NCI-H82 treated with DMSO at 0.1 percent for 48 hours (cell line): ENCODE measurements around the gene OR4D11.
"Not testable (repeated sequence)": the region's sequence is repeated elsewhere in the genome, so short reads cannot be mapped to it uniquely, and the experiment has no call there.

Experiments
- DNase-seq: peaks from one replicate; lab custom pipeline; 2025; ENCODE audit not compliant: unreplicated experiment; lab: John Stamatoyannopoulos, UW

OR4D11 gene

GRCh38 chr11:59503276-59503675 is at the start of gene OR4D11:
Gene OR4D11, plus strand, starts transcription at chr11:59503576. Its CDS starts 0 bp downstream, at chr11:59503576.
- no peak for DNase-seq

- DNase-seq = no peak
These were observed 46.7 kb upstream of the OR4D11 start, which contains the start of gene OR4D6 for GRCh38 chr11:59456661-59457060. Gene OR4D6, plus strand, starts transcription at chr11:59456961. Its CDS starts 0 bp downstream, at chr11:59456961.

GRCh38 chr11:59459916-59460315 is 43.5 kb upstream of the OR4D11 start:
- no peak for DNase-seq

GRCh38 chr11:59463190-59463641 is 40.2 kb upstream of the OR4D11 start:
- DNase-seq = no peak

DNA sequence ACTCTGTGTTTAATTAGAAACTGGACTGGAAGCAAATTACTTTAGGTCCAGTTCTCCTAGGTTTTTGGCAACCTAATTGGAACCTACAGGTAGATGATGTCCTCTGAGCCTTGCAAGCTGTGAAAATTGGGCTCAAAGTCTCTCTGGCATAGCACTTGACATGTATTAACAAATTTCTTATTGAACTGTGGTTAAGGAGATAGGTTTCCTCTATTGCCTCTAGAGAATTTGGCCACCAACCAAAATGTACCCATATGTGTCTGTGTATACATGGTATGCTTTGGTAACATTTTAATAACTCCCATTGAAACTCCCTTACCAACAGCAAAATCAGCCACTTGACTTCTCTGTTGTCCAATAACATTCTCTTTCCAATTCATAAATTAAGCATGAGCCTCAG is 30.4 kb upstream of the OR4D11 start, which contains the start of gene OR4D10:
Gene OR4D10, plus strand, starts transcription at position 301 of the 400 bp plus-strand sequence. CDS start 4,115 bp downstream, outside the sequence.
- DNase-seq = no peak

DNA sequence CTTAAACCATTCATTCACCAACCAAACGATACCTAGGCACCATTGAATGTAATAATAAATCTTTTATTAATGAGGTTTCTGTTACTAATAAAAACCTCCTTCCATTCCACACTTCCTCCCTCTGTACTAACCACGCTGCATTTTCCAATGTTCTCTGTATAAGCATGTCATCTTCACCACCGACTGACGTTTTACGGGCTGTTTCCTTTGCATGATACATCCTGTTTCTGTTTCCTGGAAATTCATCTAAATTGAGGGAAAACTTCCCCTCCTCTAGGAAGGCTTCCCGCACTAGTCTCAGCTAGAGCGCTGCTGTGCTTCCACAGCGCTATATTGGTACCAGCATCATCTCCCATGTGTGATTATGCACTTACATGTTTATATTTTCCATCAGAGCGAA is 28.2 kb upstream of the OR4D11 start:
- DNase-seq = no peak

DNA sequence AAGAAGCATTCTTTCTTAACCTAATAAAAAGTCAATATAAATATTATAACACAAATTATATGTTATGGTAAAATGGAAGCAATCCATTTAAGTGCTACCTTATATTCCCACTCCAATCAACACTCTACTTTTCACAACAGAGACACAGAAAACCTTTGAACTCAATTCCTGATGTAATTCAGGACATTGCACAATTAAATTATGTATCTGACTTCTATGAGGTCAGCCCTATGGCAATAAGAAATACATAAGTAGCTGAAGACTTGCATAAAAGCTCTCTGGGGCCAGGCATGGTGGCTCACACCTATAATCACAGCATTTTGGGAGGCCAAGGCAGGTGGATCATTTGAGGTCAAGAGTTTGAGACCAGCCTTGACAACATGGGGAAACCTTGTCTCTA is 23.5 kb upstream of the OR4D11 start:
- DNase-seq = no peak

DNA sequence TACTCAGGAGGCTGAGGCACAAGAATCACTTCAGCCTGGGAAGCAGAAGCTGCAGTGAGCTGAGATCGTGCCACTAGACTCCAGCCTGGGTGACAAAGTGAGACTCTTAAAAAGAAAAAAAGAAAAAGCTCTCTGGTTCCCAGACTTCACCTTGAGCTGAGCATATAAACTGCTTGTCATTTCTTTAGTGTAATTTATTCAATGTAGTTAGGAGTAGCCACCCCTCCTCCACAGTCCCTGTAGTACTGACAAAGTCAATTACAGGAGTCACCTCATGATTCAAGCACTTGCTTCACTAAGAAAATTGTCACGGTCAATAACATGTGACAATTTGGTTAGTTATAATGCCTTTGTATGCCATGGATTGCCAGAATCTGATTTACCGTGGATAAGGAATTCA is 23.0 kb upstream of the OR4D11 start:
- DNase-seq = no peak

- no peak for DNase-seq
These were observed 1.4 kb upstream of the OR4D11 start for GRCh38 chr11:59501931-59502330.

GRCh38 chr11:59510941-59511589 is 7.7 kb downstream of the OR4D11 start, which contains the start of gene OR4D9:
Gene OR4D9, plus strand, starts transcription at chr11:59511539. Its CDS starts 3,374 bp downstream, at chr11:59514913.
- DNase-seq = no peak

DNA sequence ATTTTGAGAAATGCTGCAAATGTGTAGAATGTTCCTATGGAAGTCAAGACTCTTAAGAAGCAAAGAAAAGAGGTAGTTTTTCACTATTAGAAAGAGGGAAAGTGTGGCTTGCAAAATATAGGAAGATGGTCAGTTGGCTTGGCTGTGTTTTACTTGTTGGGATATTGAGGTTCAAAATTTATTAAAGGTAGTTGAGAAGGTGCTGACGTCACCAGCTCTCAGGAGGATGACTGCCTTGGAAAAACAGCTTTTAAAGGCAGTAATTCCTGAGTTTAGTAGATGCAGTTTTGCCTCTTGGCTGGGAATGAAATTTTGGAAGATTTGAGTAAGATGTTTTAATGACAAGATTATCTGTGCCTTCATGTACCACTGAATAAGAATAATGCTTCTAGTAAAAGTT is 8.3 kb downstream of the OR4D11 start:
- DNase-seq = no peak

GRCh38 chr11:59520139-59520538 is 16.8 kb downstream of the OR4D11 start:
- DNase-seq = not testable (repeated sequence)

DNA sequence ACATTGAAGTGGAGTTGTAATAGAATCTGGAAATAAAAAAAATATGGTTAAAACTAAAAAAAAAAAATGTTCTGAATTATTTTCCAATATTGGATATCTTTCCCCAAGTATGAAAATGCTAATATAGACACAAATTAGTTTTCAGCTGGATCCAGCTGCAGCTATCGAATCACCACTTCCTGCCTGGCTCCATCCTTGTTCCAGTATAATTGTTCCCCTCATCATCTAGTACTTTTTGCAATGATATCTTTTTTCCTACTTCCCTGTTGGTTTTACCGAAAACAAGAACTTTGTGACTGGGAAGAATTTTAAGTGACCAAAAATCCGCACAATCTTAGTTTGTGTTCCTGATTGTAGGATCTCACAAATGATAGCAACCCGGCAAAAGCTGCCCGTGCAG is 17.4 kb downstream of the OR4D11 start:
- DNase-seq = no peak

- no peak for DNase-seq
These were observed 20.2 kb downstream of the OR4D11 start for GRCh38 chr11:59523541-59523940.

DNA sequence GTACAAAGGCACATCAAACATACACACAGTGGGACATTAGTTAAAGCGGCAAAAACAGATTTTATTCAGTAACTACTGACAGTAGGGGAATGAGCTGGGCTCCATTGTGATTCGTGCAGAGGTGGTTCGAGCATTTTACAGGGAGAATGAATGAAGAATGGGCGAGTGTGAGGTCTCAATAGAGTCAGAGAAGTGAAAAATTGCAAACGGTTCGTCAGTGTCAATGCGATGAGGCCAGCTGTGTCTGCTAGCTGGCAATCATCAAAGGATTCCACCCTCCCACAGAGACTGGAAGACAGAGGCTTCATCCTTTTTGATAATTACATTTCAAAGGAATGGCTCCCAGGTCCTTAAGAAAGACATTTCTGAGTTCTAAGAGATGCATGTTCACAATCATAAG is 25.3 kb downstream of the OR4D11 start:
- DNase-seq = no peak

DNA sequence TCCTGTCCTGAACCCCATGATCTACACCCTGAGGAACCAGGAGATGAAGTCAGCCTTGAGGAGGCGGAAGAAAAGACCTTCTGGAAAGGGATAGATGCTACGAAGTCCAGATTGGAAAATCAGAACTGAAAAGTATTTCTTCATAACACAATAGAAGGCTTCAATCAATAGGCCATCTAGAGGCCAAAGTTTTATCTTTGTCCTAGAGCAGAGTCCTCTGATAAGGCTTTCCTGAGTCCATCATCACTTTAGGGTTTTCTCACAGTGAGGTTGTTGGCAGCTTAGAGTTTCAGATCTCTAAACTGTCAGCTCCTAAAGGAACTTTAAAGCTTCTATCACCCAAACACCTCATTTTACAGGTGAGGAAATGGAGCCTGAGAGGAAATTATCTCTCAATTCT is 29.2 kb downstream of the OR4D11 start:
- DNase-seq = no peak

DNA sequence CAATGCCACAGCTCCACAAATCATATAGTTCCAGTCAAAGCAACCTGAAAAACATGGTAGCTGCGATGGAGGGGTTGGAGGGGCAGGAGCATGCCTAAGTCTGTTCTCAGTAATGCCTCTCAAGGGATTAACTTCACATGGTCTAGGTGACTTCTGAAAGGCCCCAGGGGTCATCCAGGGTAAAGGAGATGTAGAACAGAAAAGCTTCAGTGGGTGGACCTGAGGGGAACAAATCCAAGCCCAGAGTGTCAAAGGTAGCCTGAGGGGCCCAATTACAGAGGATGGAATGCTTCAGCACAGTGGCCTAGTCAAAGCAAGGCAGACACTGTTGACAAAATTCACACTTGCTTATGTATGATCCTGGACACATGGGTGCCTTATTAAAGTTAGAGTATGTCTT is 31.3 kb downstream of the OR4D11 start:
- peak; percentile 39 for DNase-seq

DNA sequence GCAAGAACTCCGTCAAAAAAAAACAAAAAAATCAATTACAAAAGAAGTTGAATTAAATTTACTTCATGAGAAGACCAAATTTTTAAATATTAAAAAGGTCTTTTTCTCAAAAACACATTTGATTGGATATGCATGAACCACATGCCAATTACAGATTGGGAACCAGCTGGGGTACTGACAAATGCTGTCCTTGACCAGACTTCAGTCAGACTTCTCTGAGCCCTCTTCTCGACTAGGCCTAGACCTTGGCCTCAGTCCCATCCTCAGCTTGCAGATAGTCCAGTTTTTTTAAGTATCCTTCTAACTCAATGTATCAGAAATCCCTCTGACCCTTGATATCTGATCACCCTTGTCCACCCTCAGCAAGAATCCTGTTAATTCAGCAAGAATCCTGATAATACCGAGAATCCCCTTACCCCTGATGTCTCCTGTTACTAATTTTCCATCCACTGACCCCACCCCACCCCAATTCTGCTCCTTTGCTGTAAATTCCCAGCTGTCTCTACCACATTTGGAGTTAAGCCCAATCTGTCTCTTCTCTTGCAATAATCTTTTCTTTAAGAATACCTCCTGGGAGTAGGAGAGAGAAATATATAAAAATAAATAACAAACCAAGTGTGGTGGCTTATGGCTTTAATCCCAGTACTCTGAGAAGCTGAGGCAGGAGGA is 38.9 kb downstream of the OR4D11 start:
- DNase-seq = peak; percentile 78

DNA sequence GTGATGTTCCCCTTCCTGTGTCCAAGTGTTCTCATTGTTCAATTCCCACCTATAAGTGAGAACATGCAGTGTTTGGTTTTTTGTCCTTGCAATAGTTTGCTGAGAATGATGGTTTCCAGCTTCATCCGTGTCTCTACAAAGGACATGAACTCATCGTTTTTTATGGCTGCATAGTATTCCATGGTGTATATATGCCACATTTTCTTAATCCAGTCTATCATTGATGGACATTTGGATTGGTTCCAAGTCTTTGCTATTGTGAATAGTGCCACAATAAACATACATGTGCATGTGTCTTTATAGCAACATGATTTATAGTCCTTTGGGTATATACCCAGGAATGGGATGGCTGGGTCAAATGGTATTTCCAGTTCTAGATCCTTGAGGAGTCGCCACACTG is 40.3 kb downstream of the OR4D11 start:
- DNase-seq = not testable (repeated sequence)

GRCh38 chr11:59544869-59545178 is 41.4 kb downstream of the OR4D11 start:
- no peak for DNase-seq

GRCh38 chr11:59545179-59546020 is 42.0 kb downstream of the OR4D11 start:
- DNase-seq = no peak
